ENCODE results near the gene TMEM92.
"Not testable (repeated sequence)": the region's sequence is repeated elsewhere in the genome, so short reads cannot be mapped to it uniquely, and the experiment has no call there.

The TMEM92 gene

GRCh38 chr17:50298018-50298417 is 23.8 kb downstream of the TMEM92 start:
- ChIA-PET CTCF (interaction anchor here (0.6 to 3.9 kb wide), 13 partner anchors 8 to 189 kb away, joined by 3 to 35 read pairs (median 4); partner anchors contain the start of gene COL1A1), POLR2A (no interaction called here)
- TF ChIP-seq PKNOX1 (IDR thresholded peaks at IDR 0.05) (no peak), FOXM1 (IDR thresholded peaks at IDR 0.05; ENCODE audit: borderline replicate concordance) (no peak), SUZ12 (IDR thresholded peaks at IDR 0.05) (no peak), TARDBP (IDR thresholded peaks at IDR 0.05) (no peak), SP1 (IDR thresholded peaks at IDR 0.05) (no peak), BHLHE40 (IDR thresholded peaks at IDR 0.05; ENCODE audit: borderline replicate concordance) (no peak), CTBP1 (IDR thresholded peaks at IDR 0.05; ENCODE audit: borderline replicate concordance) (no peak), L3MBTL2 (conservative IDR thresholded peaks at IDR 0.05) (no peak), FOXK2 (IDR thresholded peaks at IDR 0.05) (no peak), ELF4 (IDR thresholded peaks at IDR 0.05) (no peak), ZNF384 (IDR thresholded peaks at IDR 0.05) (no peak), LEF1 (IDR thresholded peaks at IDR 0.05; ENCODE audit: borderline replicate concordance) (no peak), HDGF (IDR thresholded peaks at IDR 0.05; ENCODE audit: borderline replicate concordance) (no peak), ARNT (IDR thresholded peaks at IDR 0.05) (no peak), FOXA1 (IDR thresholded peaks at IDR 0.05) (no peak), NFRKB (IDR thresholded peaks at IDR 0.05) (no peak)

GRCh38 chr17:50299776-50300175 is 25.5 kb downstream of the TMEM92 start:
- DNase-seq (ENCODE audit: extremely low spot score), result no peak
- TF ChIP-seq SUZ12 (IDR thresholded peaks at IDR 0.05), result no peak
- TF ChIP-seq LEF1 (IDR thresholded peaks at IDR 0.05; ENCODE audit: borderline replicate concordance), result no peak
- TF ChIP-seq SP1 (IDR thresholded peaks at IDR 0.05), result no peak
- no peak for TF ChIP-seq CTBP1 (IDR thresholded peaks at IDR 0.05; ENCODE audit: borderline replicate concordance)
- TF ChIP-seq FOXK2 (IDR thresholded peaks at IDR 0.05), result no peak
- CTCF ChIA-PET, result interaction anchor here (1.4 kb wide), 1 partner anchor 100 kb away, joined by 5 read pairs; no protein-coding TSS in a partner anchor
- POLR2A ChIA-PET, result no interaction called here

More at GRCh38 chr17:50298018-50298417, 23.8 kb downstream of the TMEM92 start:
- no peak for DNase-seq (ENCODE audit: extremely low spot score)

GRCh38 chr17:50300824-50301223 is 26.6 kb downstream of the TMEM92 start:
- DNase-seq (ENCODE audit: extremely low spot score); POLR2A ChIA-PET: not testable (repeated sequence)
- CTCF ChIA-PET, result interaction anchor here (1.4 kb wide), 1 partner anchor 101 kb away, joined by 5 read pairs; no protein-coding TSS in a partner anchor

GRCh38 chr17:50301891-50302584 is 27.8 kb downstream of the TMEM92 start:
- CTCF ChIA-PET, result no interaction called here
- TF ChIP-seq ZNF384 (IDR thresholded peaks at IDR 0.05) (no peak), PKNOX1 (IDR thresholded peaks at IDR 0.05) (no peak), TARDBP (IDR thresholded peaks at IDR 0.05) (no peak), FOXK2 (IDR thresholded peaks at IDR 0.05) (no peak), L3MBTL2 (conservative IDR thresholded peaks at IDR 0.05) (no peak), CTBP1 (IDR thresholded peaks at IDR 0.05; ENCODE audit: borderline replicate concordance) (no peak), SUZ12 (IDR thresholded peaks at IDR 0.05) (no peak)
- POLR2A ChIA-PET, result no interaction called here
- no peak for DNase-seq (ENCODE audit: extremely low spot score)

GRCh38 chr17:50303051-50303450 is 28.8 kb downstream of the TMEM92 start:
- TF ChIP-seq ARNT (IDR thresholded peaks at IDR 0.05), result no peak
- TF ChIP-seq FOXK2 (IDR thresholded peaks at IDR 0.05), result no peak
- no peak for TF ChIP-seq ZNF384 (IDR thresholded peaks at IDR 0.05)
- TF ChIP-seq TARDBP (IDR thresholded peaks at IDR 0.05), result no peak
- TF ChIP-seq SP1 (IDR thresholded peaks at IDR 0.05), result no peak
- TF ChIP-seq FOXA1 (IDR thresholded peaks at IDR 0.05), result no peak
- TF ChIP-seq L3MBTL2 (conservative IDR thresholded peaks at IDR 0.05), result no peak
- no peak for TF ChIP-seq BHLHE40 (IDR thresholded peaks at IDR 0.05; ENCODE audit: borderline replicate concordance)
- TF ChIP-seq FOXM1 (IDR thresholded peaks at IDR 0.05; ENCODE audit: borderline replicate concordance), result no peak
- no peak for TF ChIP-seq ELF4 (IDR thresholded peaks at IDR 0.05)
- no peak for TF ChIP-seq SUZ12 (IDR thresholded peaks at IDR 0.05)
- no peak for TF ChIP-seq NFRKB (IDR thresholded peaks at IDR 0.05)
- no peak for TF ChIP-seq PKNOX1 (IDR thresholded peaks at IDR 0.05)
- TF ChIP-seq HDGF (IDR thresholded peaks at IDR 0.05; ENCODE audit: borderline replicate concordance), result no peak
- no peak for TF ChIP-seq CTBP1 (IDR thresholded peaks at IDR 0.05; ENCODE audit: borderline replicate concordance)
- ChIA-PET POLR2A (no interaction called here), CTCF (no interaction called here)
- DNase-seq (ENCODE audit: extremely low spot score), result no peak

- ChIA-PET POLR2A (no interaction called here), CTCF (interaction anchor here (0.6 to 0.7 kb wide), 2 partner anchors 61 to 94 kb away, joined by 3 to 4 read pairs; no protein-coding TSS in a partner anchor)
- TF ChIP-seq BHLHE40 (IDR thresholded peaks at IDR 0.05; ENCODE audit: borderline replicate concordance), result no peak
- TF ChIP-seq TARDBP (IDR thresholded peaks at IDR 0.05), result no peak
- TF ChIP-seq HDGF (IDR thresholded peaks at IDR 0.05; ENCODE audit: borderline replicate concordance), result no peak
- no peak for TF ChIP-seq NFRKB (IDR thresholded peaks at IDR 0.05)
- TF ChIP-seq LEF1 (IDR thresholded peaks at IDR 0.05; ENCODE audit: borderline replicate concordance), result no peak
- no peak for TF ChIP-seq FOXA1 (IDR thresholded peaks at IDR 0.05)
- no peak for TF ChIP-seq ARNT (IDR thresholded peaks at IDR 0.05)
- TF ChIP-seq L3MBTL2 (conservative IDR thresholded peaks at IDR 0.05), result no peak
- no peak for TF ChIP-seq CTBP1 (IDR thresholded peaks at IDR 0.05; ENCODE audit: borderline replicate concordance)
- no peak for TF ChIP-seq FOXK2 (IDR thresholded peaks at IDR 0.05)
- TF ChIP-seq FOXM1 (IDR thresholded peaks at IDR 0.05; ENCODE audit: borderline replicate concordance), result no peak
- TF ChIP-seq SUZ12 (IDR thresholded peaks at IDR 0.05), result no peak
- no peak for TF ChIP-seq ELF4 (IDR thresholded peaks at IDR 0.05)
- no peak for DNase-seq (ENCODE audit: extremely low spot score)
These were observed 29.3 kb downstream of the TMEM92 start for GRCh38 chr17:50303596-50303995.

Data from HEK293T (cell line).